Subcutaneous adipose tissue (tissue), 4 donors: ENCODE data around the gene CSH1. TPM values are rescaled to one million over a fixed set of nuclear protein-coding genes. Genes with fewer than 3 reads are reported as not detected.
"Not testable (repeated sequence)": the region's sequence is repeated elsewhere in the genome, so short reads cannot be mapped to it uniquely, and the experiment has no call there.

ENCODE experiments used
- total RNA-seq, 4 donors: library from RNA; depleted of rRNA; stranded (reverse); fragments of >200 nt; gene quantifications; one replicate each; pipeline ENCODE4 v1.1.0, GENCODE V29; 2016
- TF ChIP-seq, protein P1 (sequence below): fragments of 450-650 bp; IDR thresholded peaks from one replicate; pipeline ENCODE4 v1.5.1; 2016; ENCODE audit warnings: low read depth, mild to moderate bottlenecking, control low read depth, antibody characterized with exemption, moderate library complexity

The CSH1 gene
- total RNA-seq: not detected

DNA sequence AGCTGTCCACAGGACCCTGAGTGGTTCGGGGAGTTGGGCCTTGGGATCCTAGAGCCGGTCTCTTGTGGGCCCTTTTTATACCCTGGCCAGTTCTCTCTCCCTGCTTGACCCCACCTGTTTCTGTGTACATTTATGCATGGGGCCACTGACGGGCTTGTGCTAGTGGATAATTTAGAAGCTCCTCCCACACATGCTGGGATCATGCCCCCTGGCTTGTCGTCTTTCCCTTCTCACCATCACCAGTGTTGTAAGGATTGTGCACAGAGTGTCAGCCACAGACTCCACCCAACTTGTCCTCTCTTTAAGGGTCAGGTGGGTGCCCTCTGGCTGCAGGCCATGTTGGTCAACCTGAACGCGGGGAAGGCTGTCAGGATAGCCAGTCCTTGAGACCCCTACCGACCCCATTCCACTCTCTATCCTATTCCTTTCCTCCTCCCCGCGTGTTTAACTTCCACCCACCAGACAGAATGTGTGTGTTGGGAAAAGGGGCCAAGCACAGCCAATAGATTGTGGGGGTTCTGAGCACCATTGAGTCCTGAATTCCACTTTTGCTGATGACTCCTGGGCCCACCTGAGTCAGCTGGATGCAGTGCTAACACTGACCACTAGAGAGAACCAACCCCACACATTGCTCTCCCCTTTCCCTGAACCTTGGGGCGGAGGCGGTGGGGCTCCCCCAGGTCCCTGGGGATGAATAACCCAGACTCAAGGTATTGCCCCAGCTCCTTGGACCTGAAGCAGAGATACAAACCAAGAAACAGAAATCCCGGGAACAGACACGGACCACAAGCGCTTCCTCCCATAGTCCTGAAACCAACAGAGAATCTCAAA, at the start of gene CSH1:
Gene CSH1 (minus strand): TSS at position 51 of the 831 bp plus-strand sequence. CDS start 63 bp downstream, outside the sequence.
- TF ChIP-seq, protein P1, sequence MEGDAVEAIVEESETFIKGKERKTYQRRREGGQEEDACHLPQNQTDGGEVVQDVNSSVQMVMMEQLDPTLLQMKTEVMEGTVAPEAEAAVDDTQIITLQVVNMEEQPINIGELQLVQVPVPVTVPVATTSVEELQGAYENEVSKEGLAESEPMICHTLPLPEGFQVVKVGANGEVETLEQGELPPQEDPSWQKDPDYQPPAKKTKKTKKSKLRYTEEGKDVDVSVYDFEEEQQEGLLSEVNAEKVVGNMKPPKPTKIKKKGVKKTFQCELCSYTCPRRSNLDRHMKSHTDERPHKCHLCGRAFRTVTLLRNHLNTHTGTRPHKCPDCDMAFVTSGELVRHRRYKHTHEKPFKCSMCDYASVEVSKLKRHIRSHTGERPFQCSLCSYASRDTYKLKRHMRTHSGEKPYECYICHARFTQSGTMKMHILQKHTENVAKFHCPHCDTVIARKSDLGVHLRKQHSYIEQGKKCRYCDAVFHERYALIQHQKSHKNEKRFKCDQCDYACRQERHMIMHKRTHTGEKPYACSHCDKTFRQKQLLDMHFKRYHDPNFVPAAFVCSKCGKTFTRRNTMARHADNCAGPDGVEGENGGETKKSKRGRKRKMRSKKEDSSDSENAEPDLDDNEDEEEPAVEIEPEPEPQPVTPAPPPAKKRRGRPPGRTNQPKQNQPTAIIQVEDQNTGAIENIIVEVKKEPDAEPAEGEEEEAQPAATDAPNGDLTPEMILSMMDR: not testable (repeated sequence)

DNA sequence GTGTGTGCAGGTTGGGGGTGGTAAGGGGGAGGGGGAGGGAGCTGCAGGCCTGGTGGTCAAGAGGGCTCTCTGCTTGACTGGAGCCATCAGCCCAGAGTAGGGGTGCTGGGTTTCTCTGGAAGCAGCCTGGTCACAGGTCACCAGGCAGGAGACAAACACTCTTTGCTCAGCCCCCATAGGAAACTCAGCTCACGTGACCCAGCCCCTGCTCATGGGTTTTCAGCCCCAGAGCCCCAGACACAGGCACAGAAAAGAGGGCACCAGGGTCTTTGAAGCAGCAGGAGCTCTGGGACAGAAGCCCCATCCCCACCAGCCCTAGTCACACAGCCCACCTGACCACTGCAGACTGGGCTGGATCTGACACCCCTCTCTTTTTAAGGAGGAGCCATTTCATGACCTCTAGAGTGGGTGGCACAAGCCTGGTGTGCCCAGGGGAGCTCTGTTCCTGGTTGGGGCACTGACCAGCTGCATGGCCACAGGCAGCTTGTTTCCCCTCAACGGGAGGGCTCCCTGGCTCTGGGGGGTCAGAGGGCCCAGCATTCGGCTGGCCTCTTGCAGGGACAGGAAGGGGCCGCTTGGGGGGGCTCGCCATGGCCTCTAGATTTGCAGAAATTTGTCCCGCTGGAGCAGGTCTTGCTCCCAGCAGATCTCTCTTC, 49.5 kb upstream of the CSH1 start:
- TF ChIP-seq, protein P1: no peak

DNA sequence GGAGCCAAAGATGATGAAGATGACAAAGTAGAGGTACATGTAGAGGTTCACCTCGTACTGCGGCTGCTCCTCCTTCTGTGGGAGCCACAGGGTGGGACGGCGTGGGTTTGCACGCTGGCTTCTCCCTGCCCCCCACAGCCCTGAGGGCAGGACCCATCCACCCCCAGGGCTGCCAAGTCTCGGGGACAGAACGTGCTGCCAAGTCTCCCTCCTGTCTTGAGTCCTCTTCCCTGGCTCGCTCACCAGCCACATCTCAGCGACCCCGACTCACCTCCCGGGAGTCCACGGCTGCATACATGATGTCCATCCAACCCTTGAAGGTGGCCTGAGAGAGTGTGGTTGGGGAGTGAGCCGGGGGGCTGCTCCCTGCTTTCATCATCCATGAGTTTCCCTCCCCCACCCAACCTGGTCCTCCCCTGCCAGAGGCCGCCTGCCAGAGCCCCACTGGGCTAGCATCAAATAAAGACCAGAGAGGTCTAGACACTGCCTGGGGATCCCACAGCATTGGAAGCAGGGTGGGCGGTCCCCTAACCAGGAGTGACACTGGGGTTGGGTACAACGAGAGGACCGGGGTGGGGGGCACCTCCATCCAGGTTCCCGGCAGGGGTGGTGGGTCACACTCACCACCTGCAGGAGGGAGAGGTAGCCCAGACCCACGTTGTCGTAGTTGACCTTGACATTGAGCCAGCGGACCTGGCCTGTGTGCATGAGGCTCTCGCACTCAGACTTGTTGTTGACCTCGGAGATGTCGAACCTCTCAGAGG, 48.5 kb upstream of the CSH1 start:
- TF ChIP-seq, protein P1: no peak

DNA sequence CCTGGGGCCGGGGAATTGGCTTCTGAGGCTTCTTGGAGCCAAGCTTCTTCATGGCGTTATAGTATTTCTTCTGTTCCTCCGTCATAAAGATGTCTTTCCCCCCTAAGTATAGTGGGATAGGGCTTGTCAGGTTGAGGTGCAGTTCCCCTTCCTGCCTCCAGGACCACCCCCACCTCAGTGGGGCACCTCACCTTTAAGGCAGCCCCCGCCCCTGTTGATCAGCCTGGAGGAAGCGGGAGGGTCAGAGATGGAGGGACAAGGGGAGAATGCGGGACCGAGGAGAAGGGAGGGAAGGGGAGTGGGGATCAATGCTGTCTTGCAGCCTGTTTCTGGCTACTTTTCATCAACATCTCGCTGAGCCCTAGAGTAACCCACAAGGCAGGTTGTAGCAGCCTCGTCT, 47.4 kb upstream of the CSH1 start:
- TF ChIP-seq, protein P1: no peak

DNA sequence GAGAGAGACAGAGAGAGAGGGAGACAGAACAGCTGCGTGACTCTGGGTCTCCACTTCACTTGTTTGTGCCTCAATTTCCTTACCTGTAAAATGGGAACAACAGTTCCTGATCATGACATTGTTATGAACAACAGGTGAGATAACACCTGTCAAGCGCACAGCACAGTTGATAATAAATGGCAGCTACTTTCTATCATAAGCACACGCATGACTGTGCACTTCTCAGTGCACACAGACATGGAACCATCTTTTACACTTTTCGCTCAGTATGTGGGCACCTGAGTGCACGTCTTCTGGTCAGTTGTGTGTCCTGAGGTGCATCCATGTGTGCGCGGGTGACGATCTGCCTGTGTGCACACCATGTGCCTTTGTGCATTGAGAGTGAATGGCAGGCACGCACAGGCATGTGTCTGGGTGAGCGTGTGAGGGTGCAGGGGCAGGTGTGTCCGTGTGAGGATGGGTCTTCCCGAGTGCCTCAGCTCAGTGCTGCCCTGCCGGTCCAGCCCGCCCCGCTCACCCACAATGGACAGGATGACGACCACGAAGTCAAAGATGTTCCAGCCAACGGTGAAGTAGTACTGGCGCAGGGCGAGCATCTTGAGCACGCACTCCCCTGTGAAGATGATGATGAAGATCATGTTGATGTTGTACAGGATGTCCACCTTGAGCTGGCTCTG, 46.1 kb upstream of the CSH1 start:
- TF ChIP-seq, protein P1: no peak

DNA sequence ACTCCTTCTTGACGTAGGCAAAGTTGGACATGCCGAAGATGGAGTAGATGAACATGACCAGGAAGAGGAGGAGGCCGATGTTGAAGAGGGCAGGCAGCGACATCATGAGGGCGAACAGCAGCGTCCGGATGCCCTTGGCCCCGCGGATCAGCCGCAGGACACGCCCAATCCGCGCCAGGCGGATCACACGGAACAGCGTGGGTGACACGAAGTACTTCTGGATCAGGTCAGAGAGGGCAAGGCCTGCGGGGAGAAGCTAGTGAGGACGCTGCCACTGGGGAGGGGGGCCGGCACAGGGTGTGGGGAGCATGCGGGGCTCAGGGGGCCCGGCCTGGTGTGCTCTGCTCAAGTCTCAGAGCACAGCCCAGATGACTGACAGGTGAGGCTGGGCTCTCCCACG, 45.4 kb upstream of the CSH1 start:
- TF ChIP-seq, protein P1: no peak
